HG02884 (cell line): ENCODE results near the gene RGS11.

Experiments
- ATAC-seq: cut with Tn5 transposase; IDR thresholded peaks from one replicate; pipeline ENCODE4 v1.9.1; 2021; ENCODE audit warnings: mild to moderate bottlenecking, moderate library complexity; ENCODE audit not compliant: unreplicated experiment

Gene RGS11

GRCh38 chr16:296806-297510 is 21.2 kb upstream of the RGS11 start:
- no peak for ATAC-seq

- no peak for ATAC-seq
Observed at GRCh38 chr16:296276-296675, 20.5 kb upstream of the RGS11 start.

- ATAC-seq = no peak
Observed at GRCh38 chr16:293043-293775, 17.5 kb upstream of the RGS11 start.

GRCh38 chr16:291539-291938 is 15.8 kb upstream of the RGS11 start:
- no peak for ATAC-seq

GRCh38 chr16:290681-291405 is 15.1 kb upstream of the RGS11 start:
- no peak for ATAC-seq

GRCh38 chr16:290015-290680 is 14.4 kb upstream of the RGS11 start:
- ATAC-seq = no peak

GRCh38 chr16:289395-289997 is 13.8 kb upstream of the RGS11 start:
- ATAC-seq = no peak

- ATAC-seq = no peak
Observed at GRCh38 chr16:287981-288920, 12.5 kb upstream of the RGS11 start.

GRCh38 chr16:287298-287811 is 11.6 kb upstream of the RGS11 start:
- no peak for ATAC-seq

GRCh38 chr16:286491-287297 is 10.9 kb upstream of the RGS11 start:
- no peak for ATAC-seq

- ATAC-seq = no peak
Observed at GRCh38 chr16:285146-286055, 9.7 kb upstream of the RGS11 start.

GRCh38 chr16:284204-285120 is 8.7 kb upstream of the RGS11 start:
- ATAC-seq = no peak

GRCh38 chr16:283033-283805 is 7.5 kb upstream of the RGS11 start, which contains the start of gene PDIA2:
Gene PDIA2, plus strand, starts transcription at chr16:283164. Its CDS starts 6 bp downstream, at chr16:283170.
- ATAC-seq = no peak

- ATAC-seq = no peak
Observed at GRCh38 chr16:282491-282890, 6.7 kb upstream of the RGS11 start.

- no peak for ATAC-seq
Observed at GRCh38 chr16:281660-282255, 6.0 kb upstream of the RGS11 start.
